RKO (cell line): Measurements from ENCODE around the gene CACYBP.

Experiments
- DNase-seq: peaks from one replicate; pipeline ENCODE4 v3.0.0-alpha.2; 2016; ENCODE audit warnings: low spot score

The CACYBP gene

DNA sequence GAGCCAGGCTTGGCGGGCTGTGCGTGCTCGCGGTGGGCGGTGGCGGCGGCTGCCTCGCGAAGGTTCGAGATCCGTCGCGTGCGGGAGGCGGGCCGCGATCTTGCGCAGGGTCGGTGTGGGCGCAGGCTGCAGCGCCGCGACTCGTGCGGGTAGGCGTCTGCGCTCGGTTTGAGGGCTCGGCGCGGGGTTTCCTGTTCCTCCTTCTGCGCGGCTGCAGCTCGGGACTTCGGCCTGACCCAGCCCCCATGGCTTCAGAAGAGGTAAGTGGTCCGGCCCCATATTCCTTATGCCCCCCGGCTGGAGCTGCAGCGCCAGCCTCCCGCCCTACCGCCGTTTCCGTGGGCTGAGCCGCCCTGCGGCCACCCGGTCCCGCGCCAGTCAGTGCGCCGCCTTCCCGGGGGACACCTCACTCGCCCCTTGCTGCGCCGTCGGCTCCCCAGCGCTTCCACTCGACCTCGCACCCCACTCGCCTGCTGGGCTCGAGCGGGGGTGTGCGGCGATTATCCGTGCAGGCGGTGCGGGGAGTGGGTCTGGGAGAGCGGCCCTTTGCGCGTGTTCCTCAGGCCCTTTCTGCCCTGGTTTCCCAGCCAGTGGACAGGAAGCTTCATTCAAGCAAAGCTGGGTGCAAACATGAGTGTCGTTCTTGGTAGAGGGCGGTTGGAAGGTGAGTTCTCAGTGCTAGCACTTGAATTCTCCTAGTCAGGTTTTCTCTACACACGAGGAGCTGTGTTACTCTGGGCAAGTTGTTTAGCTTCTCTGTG lies at the start of gene CACYBP:
CACYBP (plus strand) TSS at position 12 of the 761 bp plus-strand sequence; CDS start at position 246, 234 bp downstream.
- DNase-seq = peak; percentile 63

GRCh38 chr1:174953285-174954072 lies 46.3 kb upstream of the CACYBP start:
- no peak for DNase-seq

- no peak for DNase-seq
Observed at GRCh38 chr1:174954073-174954460, 45.7 kb upstream of the CACYBP start.

DNA sequence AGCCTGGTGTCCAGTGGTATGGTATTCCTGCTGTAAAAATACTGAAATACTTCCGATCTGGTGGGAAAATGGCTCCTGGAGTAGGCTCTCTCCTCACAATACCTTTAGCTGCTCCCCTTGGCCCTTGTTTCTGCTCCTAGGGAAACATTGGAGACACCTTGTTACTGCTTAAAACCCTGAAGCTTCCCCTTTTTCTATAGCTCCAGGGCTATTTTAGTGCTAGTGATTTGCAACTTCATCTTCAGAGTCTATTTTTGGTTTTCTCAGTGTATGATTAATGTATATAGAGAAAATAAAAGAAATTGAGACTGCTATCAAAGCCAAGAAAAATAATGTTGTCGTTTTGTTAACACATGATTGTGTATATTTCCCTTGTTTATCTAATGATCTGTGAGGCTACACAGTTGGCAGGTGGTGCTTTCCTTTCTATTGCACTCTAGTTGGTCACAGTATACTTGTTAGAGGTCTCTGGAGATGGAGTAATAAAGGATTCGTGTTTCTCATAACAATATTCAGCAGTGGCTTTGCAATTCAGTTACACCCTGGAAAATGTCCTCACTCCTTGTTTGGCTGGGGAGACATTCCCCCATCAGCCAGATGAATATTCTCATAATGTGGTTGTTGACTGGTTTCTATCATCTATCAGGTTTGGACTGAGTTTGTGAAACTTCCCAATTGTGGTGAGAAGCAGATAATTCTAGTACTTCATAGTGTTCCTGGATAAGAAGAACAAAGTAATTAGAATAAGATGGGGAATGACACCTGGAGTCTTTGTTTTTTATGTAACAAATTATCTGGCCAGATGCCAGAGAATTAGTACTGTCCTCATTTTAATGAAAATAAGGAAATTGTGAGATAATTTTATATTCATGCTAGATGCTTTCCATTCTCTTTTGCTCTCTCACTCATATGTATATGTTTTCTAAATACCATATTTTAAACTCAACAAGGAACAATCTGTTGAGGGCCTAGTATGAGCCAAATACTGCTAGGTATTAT lies 44.8 kb upstream of the CACYBP start:
- no peak for DNase-seq

- DNase-seq = no peak
Observed at GRCh38 chr1:174956086-174956485, 43.7 kb upstream of the CACYBP start.

DNA sequence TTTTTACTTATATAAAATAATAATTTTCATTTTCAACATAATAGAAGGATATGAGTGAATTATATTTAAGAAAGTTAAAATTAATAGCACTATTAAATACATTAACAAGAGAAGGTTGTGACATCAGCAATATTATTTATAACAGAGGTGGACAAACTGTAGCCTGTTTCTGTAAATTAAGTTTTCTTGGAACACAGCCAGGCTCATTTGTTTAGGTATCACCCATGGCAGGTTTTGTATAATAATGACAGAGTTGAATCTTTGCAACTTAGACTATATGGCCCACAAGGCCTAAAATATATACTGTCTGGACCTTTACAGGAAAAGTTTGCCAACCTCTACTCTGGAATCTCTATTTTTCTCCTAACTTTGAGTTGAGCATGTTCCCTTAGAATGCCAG lies 42.8 kb upstream of the CACYBP start:
- DNase-seq = no peak

DNA sequence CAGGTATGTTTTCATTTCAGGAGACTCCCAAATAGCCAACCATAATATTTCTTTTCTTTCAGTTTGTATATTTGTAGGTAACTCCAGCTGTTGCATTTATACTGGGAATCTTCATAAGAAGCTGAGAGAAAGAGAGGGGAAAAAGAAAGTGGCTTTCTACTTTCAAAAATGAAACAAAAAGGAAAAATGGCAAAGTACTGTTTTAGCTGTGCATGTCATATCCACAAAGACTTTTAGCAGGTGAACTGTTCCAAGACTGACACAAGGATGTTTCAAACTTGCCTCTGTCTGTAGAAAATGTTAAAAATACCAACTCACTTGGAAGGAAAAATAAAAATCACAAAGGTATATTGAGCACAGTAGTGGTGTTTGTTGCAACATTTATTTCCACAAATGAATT lies 41.9 kb upstream of the CACYBP start:
- DNase-seq = no peak

- no peak for DNase-seq
Observed at GRCh38 chr1:174958396-174958795, 41.4 kb upstream of the CACYBP start.

DNA sequence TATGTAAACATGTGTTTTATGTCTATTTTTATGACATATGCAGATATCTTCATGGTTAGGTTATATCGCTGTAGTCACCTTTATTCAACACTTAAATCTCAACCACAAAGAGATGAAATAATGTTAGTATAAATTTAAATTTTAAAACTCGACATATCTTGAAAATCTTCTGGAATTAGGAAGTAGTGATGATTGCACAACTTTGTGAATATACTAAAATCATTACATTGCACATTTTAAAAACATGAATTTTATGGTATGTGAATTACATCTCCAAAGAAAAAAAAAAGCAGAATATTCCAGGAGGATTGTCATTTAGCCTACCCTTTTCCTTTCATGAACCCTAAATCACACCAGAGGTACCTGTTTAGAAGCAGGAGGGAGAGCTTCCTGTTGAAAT lies 39.4 kb upstream of the CACYBP start:
- DNase-seq = no peak

GRCh38 chr1:174963529-174964125 lies 36.1 kb upstream of the CACYBP start:
- no peak for DNase-seq

DNA sequence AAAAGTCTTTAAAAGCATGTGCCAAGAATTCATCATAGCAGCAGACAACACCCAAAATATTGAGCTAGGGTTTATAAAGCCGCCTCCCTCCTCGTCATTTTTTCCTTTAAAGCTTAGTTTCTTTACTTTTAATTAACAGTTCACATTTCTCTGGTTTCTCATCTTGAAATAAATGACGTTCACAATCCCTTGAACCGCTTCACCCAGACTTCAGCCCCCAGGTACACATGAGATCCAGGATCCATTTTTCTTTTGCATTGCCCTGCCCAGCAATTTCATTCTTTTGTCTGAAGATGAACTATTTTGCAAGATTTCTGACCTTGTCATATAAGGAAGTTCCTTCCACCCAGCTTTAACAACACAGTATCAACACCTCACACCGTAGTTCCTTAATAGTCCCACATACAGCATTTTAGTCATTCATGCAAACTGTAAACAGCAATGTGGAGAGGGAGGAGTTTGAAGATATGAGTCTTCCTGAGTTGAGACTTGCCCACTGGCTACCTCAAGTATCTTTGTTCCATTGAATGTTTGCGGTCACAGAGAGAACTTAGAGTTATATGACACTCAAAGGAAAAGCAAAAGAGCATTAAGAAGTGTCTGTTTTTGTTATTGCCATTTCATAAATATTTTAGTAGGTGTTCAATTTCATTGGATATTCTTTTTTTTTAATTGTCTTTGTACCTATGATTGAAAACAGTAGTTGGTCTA lies 35.3 kb upstream of the CACYBP start:
- no peak for DNase-seq

DNA sequence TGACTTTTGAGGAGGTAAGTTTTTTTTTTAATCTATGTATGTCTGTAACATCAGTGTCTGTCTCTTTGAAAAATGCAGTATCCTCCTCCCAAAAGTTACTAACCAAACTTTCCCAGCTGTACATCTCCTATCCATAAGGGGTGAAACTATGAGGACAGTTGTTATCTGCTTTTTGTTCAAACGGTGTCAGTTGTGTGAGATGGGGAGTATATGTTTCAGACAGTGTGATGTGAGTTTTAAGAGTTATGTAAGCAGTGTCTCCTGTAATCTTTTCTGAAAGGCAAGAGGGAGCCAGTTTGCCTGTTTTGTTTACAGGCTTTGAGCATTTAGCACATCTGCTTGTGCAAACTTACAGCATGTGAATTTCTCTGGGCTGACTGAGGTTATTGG lies 34.8 kb upstream of the CACYBP start:
- no peak for DNase-seq

GRCh38 chr1:174965362-174966007 lies 34.3 kb upstream of the CACYBP start:
- no peak for DNase-seq

- no peak for DNase-seq
Observed at GRCh38 chr1:174966008-174966572, 33.7 kb upstream of the CACYBP start.

DNA sequence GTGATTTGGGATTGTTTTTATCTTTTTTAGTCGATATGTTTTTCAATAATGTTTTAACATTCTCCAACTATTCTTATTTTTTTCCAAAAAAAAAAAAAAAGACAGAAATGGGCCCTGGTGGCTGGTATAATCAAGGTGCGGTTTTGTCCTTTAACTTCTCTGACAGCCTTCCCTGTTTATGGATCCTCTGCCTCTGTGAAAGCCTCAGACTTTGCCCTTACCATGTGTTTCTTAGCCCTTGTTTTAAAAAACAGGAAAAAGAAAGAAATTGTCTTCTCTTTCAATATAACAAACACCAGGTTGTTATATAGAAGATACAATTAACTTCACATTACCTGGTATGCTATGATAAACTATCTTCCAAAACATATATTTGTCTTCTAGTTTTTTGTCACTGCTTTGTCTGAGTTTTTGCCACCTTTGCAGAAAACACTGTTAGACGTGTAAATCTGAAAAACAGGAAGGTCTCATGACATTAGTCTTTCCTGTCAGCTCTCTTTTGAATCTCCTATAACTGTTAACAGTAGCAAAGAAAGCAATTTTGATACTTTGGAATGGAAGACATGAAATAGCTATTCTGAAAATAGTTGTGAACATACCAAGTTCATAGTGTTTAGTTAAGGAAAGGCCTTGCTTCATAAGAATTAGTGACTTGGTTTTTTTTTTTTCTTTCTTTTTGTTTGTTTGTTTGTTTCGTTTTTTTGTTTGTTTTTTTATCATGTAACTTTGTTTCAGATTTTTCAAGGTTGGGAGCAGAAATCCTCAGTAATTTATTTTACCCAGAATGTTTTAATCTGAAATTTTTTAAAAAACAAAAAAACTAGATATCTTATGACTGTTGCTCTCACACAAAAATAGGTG lies 31.7 kb upstream of the CACYBP start:
- no peak for DNase-seq

DNA sequence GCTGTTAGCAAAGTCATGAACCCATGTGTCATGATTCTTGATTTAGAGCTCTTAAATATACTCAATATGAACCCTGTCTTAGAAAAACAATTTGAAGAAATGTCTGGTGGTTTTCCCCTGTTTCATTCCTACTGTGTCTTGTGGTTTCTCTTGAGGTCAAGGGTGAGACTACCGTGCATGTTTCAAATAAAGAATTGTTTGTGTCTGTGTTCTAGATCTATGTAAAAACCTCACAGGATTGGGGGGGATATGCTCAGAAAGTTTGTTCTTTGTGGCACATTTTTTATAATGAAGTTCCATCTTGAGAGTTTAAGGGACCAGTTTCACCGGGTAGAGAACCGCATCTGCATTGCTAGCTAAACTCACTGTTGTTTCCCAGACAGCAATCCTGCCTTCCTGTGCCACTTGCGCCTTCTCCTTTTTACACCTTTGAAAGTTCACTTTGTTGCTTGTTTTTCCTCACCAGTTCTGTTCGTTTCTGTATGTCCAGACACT lies 30.9 kb upstream of the CACYBP start:
- no peak for DNase-seq

GRCh38 chr1:174969977-174970376 lies 29.8 kb upstream of the CACYBP start:
- DNase-seq = no peak

DNA sequence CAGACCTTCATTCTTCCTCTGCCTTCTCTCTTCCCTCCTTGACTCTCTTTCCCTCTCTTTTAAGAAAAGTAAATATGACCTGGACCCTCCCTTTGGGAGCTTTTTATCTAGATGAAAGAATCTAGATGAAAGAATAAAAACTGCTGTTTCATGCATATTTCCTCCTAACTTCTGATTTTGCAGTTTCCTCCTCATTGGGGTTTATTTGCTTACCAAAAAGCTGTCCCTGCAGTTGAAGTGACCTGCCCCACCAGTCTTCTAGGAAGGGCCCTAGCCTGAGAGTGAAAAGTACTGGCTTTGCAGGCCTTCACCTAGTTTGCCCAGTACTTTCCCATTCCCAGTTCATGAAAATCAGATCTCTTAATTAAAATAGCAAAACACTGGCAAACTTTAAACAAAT lies 28.3 kb upstream of the CACYBP start:
- DNase-seq = no peak

- DNase-seq = no peak
Observed at GRCh38 chr1:174971902-174972301, 27.8 kb upstream of the CACYBP start.
